GM21786 (cell line): ENCODE results near the gene GPR84.

Source experiments
- ATAC-seq: cut with Tn5 transposase; IDR thresholded peaks from one replicate; pipeline ENCODE4 v1.9.1; 2021; ENCODE audit not compliant: unreplicated experiment

Gene GPR84

DNA sequence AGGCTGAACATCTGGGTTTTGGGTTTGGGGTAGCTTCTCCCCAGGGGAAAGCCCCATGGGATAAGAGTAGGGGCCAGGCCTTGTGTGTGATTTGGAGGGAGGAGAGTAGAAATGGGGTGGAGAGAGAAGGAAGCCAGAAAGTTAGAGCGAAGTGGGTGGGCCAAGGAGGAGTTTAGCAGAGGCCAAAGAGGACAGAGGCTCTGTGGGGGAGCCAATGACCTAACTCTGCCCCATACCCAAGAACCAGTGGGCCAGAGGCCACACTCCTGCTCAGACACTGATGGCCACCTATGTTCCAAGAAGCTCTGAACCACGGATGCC, 10.9 kb upstream of the GPR84 start:
- no peak for ATAC-seq

DNA sequence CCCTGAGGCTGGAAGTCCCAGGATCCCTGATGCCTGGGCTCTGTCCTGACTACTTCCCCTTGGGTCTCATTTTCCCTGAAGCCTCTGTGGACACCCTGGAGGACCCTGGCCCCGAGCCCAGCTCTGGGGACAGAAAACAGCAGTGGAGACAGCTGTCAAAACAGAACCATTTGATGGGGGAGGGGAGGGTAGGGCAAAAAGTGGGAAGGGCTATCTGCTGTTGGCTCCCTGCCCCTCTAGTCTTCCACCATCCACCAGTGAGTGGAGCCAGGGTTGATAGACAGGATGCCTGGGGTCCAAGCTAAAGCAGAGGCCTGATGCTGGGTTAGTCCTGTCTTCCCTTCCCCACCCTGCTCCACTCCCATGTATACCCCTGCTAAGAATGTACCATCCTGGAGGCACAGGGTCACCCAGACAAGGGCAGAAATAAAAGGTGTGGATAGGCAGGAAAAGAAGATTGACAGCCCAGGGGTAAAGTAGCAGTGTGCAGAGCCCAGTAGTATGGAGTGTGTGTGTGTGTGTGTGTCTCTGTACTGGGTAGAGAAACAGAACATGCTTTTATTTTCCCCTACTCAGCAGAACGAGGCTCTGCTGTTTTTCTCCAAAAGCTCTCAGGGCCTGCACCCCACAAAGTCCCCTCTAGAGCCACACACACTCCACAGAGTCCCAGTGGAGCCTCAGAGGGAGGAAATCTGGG, 10.4 kb upstream of the GPR84 start:
- no peak for ATAC-seq

DNA sequence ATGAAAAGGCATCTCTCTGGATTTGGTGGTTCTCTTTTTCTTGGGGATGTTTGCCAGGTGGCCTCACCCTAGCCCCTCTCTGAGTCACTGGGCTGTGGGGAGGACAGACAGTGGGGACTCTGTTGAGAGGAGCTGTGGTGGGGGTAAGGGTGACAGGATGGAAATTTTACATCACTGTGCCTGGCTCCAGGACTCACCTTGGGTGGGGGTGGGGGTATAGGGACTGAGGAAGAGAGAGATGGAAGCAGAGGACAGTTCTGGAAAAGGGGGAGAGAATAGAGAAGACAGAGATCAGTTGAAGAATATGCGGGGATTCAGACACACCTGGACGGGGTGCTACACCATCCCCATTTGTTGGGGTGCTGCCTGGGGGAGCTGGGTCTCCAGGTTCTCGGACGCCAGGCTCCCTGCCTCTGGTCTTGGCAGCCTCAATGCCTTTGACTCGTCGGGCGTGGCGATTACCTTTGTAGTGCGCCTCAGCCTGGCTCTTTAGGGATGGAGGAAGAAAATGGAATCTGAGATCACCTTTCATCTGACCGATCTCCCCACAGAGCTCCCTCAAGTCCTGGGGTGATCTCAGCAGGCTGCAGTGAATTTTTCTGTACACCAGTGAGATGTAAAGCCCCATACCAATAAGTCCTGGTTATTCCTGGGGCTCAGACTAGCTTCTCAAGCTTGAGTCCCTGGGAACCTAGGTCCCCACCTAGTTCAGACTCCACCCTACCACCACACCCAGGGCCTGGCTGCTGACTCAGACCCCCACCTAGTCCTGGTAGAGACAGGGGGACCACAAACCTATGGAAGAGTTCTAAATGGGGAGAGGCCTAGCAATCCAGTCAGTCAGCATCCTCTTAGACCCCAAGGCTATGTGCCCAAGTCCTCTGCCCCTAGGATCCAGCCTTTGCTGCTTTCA, 9.6 kb upstream of the GPR84 start:
- ATAC-seq: no peak

DNA sequence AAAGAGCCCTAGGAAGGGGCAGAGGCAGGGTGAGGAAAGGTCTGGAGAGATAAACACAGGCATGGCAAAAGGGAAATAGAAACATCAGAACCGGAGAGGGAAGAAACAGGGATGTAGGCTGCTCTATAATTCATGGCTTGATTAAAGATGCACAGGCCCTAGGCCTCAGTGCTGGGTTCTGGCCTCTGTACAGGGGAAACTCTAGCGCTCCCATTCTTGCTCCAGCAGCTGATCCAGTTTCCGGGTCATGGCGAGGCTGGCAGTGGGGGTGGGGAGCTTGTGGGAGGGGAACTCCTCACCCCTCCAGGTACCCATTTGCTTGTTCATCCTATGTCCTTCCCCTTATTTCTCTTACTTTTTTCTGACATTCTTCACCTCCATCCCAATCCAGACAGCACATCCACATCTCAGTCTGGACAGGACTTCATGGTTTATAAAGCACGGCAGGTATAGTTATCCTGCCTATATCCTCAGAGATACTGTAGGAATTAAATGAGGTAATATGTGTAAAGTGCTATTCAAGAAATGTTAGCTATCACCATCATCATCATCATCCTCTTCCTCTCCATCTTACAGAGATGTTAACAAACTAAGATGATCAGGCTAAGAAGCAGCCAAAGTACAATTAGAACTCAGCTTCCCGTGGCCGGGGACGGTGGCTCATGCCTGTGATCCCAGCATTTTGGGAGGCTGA, 8.0 kb upstream of the GPR84 start:
- no peak for ATAC-seq

DNA sequence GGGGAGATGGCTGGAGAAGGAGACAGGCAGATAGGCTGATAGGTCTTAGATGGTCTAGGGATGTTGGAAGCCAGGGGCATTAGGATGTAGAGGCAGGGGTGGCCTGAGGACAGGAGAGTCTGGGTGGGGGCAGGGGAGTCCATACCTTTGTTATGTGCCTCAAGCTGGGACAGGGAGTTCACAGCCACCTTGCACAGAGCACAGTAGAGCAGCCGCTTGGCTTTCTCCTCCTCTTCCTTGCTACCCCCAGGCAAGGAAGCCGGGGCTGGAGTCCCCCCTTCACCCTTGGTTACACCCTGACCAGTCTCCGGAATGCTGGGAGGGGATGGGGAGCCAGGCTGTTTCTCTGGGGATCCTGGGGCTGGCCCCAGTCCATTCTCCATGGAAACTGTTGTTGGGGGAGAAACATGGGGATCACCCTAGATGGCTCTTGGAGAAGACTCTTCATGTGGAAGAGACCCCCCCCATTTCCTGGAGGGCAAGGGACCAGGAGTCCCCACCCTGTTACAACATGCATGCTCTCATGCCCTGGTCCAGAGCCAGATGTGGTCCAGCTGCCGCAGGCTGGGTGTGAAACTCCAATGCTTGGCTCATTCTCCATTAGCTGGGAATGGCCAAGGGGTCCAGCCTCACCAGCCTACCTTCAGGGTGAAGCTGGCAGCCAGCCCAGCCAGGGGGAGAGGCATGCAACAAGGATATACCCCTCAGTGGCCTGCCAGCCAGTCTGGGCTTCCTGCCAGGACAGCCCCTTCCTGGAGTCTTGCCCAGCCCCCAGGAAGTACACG, 7.2 kb upstream of the GPR84 start:
- ATAC-seq: no peak

DNA sequence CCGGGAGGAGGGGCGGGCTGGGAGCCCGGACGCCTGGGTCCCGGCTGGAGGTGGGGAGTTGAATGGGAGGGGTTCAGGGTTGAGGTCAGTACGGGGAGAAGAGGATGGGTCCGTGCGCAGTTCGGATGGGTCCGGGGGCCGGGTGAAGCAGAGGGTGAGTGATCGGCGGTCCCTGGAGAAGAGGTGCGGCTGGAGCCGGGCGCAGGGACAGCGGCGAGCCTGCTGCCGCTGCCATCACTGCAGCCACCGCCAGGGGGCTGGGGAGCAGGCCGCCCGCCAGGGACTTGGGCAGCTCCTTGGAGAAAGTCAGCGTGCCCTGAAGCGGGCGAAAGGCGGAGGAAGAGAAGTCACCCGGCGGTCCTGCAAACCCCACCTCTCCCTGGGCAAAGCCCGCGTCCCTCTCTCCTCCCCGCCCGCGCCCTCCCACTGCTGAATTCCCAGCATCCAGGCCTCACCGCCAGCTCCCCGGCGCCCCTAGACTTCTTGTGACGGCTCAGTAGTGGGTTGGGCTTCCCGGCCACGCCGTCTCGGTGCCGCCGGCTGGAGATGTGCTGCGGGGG, 6.0 kb upstream of the GPR84 start:
- no peak for ATAC-seq

DNA sequence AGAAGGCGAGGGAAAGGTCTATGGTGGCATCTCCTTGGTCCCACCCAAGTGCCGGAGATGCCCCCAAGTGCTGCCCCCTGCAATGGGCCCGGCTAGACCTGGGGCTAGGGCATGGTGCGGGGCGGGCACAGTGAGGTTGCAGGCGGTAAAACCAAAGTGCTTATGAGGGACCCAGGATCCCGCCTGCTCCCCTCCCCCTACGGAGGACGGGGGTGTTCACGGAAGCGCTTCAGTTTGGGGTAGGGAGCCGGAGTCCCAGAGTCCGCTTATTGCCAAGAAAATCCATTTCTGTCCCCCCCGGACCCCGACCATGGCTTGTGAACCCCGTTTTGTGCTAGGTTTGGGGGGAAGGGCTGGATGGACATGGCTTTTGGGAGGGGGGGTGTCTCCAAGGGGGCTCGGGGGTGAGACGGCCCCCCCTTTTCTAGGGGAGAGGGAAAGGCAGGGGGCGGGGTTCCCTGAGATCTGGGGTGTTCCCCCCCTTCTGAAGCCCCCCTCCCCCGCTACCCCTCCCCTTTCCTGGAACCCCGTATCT, 5.4 kb upstream of the GPR84 start:
- no peak for ATAC-seq

DNA sequence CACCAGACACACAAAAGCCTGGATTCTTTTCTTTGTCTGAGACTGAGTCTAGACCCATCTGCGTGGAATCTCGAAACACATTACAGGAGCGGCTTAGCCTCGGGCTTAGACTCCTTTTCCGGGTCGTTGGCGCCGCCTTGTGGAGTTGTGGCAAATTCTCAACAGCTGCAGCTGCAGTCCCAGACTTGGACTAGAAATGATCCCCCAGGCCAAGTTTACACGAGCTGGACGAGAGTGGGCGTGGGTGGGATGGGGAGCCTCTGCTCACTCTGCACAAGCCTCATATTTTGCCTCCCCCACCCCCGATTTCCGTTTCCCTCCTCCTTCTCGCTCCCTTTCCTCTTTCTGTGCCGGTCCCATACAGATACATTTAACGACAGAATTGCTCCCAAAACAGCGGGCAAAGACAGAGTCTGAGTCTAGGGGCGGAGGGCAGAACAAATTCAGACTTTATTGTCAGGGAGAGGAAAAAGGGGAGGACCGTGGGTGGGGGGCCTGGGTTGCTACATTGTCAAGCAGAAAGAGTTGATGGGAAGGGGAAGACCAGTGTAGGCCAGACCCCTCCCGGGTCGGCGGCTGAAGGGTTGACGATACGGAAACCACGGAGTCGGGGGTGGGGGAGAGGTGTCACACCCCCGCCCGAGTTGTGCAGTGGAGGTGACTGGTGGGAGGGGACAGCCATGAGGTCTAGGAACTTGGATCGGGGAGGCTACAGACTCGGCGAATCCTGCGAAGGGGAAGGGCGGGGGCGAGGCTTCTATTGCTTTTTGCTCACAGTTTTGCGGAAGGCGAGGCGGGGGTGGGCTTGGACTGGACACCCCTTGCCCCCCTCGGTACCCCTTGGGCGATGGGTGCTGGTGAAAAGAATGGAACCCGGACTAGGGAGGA, 4.7 kb upstream of the GPR84 start:
- peak; percentile 73 for ATAC-seq

DNA sequence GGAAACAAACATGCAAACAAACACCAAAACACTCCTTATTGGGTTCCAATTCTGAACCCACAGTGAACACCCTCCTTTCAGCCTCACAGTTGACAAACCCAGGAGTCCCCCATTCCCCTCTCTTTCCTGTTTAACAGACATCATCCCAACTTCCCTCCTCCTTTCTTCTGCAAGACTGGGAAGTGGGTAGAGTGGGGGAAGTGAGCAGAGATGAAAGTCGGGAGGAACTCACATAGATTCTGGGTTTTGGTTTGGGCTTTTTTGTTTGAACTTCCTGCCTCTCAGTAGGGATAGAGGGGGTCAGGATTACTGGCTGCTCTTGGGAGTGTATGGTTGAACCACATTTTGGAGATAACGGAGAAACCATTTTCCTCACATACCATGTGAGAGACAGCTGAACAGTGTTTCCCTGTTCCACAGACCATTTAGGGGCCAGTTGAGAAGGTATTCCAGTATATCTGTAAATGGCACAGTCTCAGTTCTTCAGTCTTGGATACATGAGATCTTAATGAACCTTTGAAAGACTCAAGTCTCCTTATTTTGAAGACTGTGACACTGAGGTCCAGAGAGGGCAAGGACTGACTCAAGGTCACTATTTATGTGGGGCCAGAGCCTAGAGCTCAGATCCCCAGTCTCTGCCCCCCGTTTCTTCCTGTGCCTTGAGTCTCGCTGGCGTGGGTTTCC, 3.9 kb upstream of the GPR84 start:
- peak; percentile 7 for ATAC-seq

DNA sequence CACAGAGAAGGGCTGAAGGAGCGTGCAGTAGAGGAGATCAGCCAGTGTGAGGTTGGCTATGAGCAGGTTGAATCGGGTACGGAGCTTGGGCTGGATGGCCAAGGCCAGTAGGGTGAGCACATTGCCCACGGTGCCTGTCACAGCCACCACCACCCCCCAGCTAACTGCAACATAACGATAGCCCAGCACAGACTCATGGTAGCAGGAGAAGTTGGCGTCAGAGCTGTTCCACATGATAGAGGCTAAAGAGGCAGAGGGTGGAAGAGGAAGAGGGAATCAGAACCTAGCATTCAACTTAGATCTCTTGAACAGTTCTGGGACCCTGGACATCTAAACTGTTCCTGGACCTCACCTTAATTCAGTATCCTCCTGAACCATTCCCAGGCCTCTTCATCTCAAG, 668 bp downstream of the GPR84 start:
- ATAC-seq: no peak

DNA sequence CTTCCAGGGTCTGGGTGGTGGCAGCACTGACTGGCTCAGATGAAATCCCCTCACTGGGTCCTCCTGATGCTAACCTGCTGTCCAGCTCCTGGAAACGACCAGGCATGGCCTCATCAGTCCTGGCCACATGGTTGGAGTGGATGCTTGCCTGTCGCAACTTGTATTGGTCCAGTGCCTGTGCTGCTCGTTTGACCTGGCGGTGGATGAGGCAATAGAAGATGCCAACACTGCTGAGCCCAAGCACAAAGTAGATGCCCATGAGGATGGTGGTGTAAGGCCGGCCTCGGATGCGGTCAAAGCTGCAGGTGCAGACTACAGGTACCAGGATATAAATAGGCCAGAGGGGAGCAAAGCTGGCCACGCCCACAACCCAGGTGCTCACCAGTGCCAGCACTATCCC, 1.2 kb downstream of the GPR84 start:
- ATAC-seq: no peak

DNA sequence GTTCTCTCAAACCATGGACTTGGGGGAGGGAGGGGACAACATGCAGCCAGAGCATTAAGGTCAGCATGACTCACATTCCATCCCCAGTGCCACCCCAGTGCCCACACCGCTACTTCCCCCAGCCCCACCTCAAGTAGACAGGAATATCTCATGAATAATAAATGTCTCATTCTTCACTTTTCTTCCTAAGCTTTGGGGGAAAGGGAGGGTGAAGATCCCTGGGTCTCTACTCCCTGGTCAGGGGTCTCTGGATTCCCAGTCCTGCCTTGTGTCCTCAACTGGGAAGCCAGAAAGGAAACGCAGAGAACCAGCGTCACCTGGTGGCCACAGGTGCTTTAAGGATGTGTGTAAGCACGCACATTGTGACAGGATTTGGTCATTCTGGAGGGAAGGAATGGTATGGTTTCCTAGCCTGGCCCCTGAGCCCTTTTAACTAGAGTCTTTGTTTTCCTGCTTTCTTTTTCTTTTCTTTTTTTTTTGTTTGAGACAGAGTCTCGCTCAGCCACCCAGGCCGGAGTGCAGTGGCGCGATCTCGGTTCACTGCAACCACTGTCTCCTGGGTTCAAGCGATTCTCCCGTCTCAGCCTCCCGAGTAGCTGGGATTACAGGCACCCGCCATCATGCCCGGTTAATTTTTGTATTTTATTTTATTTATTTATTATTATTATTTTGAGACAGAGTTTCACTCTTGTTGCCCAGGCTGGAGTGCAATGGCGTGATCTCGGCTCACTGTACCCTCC, 3.4 kb downstream of the GPR84 start:
- ATAC-seq: no peak

DNA sequence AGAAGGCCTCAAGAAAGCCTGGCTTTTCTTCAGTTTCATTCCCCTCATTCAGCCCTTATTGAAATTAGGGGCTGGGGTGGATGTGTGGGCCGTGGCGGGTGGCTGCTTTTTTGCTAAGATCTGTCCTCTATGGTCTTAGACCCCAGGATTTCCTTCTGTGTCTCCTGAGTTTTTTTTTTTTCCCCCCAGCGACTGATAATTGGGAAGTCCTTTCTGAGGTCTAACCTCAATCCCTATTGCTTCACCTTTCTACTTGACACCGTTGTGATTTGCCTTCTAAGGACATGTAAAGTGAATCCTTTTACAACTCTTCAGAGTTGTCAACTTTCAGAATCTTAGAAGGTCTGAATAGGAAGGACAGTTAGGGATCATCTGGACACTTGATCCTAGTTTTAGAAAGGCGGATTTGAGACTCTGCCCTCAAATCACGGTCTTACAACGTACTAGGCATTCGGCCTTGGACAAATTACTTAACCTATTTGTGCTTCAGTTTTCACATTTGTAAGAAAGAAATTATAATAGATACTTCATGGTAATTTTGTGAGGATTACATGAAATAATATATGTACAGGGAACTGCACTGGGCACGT, 4.4 kb downstream of the GPR84 start:
- ATAC-seq: no peak

DNA sequence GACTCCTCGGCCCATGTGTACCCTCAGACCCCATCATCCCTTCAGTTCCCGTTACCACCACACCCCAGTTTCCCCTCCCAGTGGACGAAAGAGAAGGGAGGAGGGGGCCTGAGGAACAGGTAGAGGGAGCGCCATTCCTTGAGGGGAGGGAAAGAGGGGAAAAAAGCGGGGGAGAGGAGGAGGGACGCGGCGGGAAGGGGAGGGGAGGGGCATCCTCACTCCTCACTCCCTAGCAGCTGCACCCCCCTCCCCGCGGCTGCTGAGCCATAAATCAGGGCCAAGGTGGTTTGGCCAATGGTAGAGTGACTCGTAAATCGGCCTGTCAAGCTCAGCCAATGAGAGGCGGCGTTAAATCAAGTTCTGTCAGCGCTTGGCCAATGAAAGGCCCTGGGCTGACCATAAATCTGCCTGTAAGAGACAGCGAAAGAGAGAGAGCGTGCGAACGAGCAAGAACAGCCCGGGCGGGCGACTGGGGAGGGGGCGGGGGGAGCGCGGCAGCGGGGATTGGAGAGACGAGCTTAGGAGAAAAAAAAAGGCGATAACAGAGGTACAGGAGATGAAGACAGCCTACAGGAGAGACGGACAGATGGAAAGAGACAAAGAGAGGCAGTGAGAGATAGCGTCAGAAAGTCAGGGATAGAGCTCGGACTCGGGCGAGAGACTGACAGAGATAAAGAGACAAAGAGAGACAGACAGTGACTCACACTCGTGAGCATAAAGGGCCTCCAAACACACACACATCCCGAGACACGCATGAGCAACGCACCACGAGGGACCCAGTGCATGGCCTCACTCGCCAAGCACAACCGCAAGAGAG, 5.1 kb downstream of the GPR84 start:
- ATAC-seq: peak; percentile 96

DNA sequence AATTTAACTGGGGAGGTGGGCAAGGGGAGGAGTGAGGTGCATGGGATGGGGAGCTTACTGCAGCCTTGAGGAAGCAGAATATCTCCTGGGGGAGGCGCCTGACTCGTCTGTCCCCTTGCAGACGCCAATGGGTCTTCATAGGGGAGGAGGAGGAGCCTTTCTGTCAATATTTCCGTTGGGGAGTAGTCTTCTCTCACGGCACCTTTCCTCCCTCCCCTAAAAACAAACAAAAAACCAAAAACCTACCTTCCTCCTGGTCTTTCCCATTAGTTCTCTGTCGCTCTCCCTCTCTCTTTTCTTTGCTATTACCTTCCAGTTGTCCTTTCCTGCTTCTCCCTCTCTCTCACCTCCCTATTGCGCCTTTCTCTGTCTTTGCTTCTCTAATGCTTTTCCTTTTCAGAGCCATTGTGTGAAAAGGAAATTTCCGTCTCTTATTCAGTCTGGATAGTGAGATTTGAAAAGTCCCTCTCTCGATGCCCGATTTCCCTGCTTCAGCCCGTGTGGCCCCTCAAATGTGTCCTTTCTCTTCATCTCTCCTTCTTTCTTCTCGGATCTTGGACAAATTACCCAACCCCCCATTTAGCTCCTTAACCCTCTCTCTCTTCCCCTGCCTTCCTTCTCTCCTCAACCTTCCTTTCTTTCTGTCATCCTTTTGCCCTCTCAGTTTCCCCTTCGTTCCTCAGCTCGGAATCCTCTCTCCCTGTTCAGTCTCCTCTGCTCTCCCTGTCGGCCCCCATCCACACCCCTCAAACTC, 5.9 kb downstream of the GPR84 start:
- ATAC-seq: no peak

DNA sequence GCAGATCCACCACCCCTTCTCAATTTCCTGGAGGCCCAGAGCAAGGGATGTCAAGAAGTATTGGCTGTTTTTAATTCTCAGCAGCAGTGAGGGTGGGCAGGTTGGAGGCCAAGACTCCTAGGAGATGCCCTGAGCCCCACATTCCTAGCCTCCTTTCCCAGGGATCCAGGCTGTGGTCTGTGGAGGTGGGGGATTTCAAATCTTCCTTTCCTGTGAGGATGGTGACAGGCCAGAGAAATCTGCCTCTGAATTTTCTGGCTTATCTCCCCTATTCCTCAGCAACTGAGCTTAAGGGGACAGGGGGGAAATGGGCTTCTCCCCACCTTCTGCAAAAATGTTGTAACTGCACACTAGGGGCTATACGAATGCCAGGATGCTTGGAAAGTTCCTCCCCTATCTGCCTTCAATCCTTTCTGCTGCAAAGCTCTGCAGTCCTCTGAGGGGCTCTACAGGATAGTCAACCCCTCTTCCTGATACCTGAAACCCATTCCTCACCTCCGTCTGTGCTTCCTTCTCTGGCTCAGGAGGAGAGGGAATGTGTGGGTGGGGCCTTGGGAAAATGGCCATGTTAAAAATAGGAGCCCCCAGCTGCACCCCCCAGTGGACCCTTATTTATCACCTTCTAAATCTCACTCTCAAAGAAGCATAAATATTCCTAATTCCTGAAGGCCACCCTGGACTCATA, 6.6 kb downstream of the GPR84 start:
- ATAC-seq: no peak
